Endodermal cell (in vitro differentiated cells): ENCODE results near the gene AP3S1. TPM values are rescaled to one million over a fixed set of nuclear protein-coding genes. Genes with fewer than 3 reads are reported as not detected.

Source experiments
- DNase-seq: peaks from one replicate; pipeline ENCODE4 v3.0.0-alpha.2; 2017
- H3K27ac ChIP-seq: 2 replicates; pipeline ENCODE4 v1.5.1; 2013; ENCODE audit warnings: mild to moderate bottlenecking, low read depth, low read length, moderate library complexity
- H3K27me3 ChIP-seq: 2 replicates; pipeline ENCODE4 v1.6.1; 2013; ENCODE audit warnings: mild to moderate bottlenecking, low read length, moderate library complexity; ENCODE audit not compliant: insufficient read depth, control insufficient read depth, poor library complexity, severe bottlenecking
- H3K36me3 ChIP-seq: 2 replicates; pipeline ENCODE4 v1.7.0; 2013; ENCODE audit warnings: mild to moderate bottlenecking, low read length, moderate library complexity; ENCODE audit not compliant: control insufficient read depth, insufficient read depth
- H3K4me1 ChIP-seq: one replicate; pipeline ENCODE4 v1.7.0; 2013; ENCODE audit warnings: low read length; ENCODE audit not compliant: control insufficient read depth, insufficient read depth
- H3K4me3 ChIP-seq: 2 replicates; pipeline ENCODE4 v1.5.1; 2013; ENCODE audit warnings: mild to moderate bottlenecking, low read length, moderate library complexity
- H3K9ac ChIP-seq: 2 replicates; pipeline ENCODE4 v1.6.1; 2013; ENCODE audit warnings: mild to moderate bottlenecking, low read length, moderate library complexity; ENCODE audit not compliant: poor library complexity, severe bottlenecking; ENCODE audit errors: extremely low read depth
- H3K9me3 ChIP-seq: 2 replicates; pipeline ENCODE4 v1.6.1; 2013; ENCODE audit warnings: mild to moderate bottlenecking, low read length, moderate library complexity; ENCODE audit not compliant: control insufficient read depth
- H3K27ac Mint-ChIP-seq: 2 replicates; pipeline ENCODE4 v1.8.0; 2020; ENCODE audit warnings: mixed read lengths
- H3K27me3 Mint-ChIP-seq: 2 replicates; pipeline ENCODE4 v1.8.0; 2021; ENCODE audit warnings: mild to moderate bottlenecking, mixed read lengths; ENCODE audit not compliant: insufficient read depth
- H3K36me3 Mint-ChIP-seq: 2 replicates; pipeline ENCODE4 v1.8.0; 2020; ENCODE audit warnings: low read depth, mixed read lengths
- H3K4me1 Mint-ChIP-seq: 2 replicates; pipeline ENCODE4 v1.8.0; 2020; ENCODE audit warnings: mixed read lengths
- H3K4me3 Mint-ChIP-seq: 2 replicates; pipeline ENCODE4 v1.8.0; 2020; ENCODE audit warnings: mild to moderate bottlenecking, moderate library complexity, mixed read lengths
- H3K9me3 Mint-ChIP-seq: 2 replicates; pipeline ENCODE4 v1.8.0; 2020; ENCODE audit warnings: mild to moderate bottlenecking, mixed read lengths
- CTCF ChIP-seq: fragments of 200-600 bp; sonication (generic); conservative IDR thresholded peaks from 2 replicates; pipeline ENCODE4 v1.5.0; 2021; ENCODE audit warnings: antibody characterized with exemption, mild to moderate bottlenecking
- WGBS, 2 experiments: methylation state at CpG; one replicate each; pipeline versions ENCODE4 v1.1.5 to v1.1.7; 2013; ENCODE audit warnings: missing lambda C conversion rate in 2 of 2, mixed read lengths in 1 of 2; ENCODE audit not compliant: insufficient coverage in 1 of 2, insufficient read length in 1 of 2; 5-methylcytosine and 5-hydroxymethylcytosine counted together
- total RNA-seq, 2 donors: library from RNA; stranded (reverse); fragmentation: NEBNext Ultra II Directional in 1 of 2; extraction: Animal tissue kit (Norgen Biotek cat#: 25700) in 1 of 2; gene quantifications; 2 replicates in 1 of 2; 3 replicates in 1 of 2; pipeline ENCODE4 v1.2.1, GENCODE V29; 2021

The AP3S1 gene
- total RNA-seq, 2 donors from 2014 or later, result 51.2 to 75.0 TPM

- no peak for TF ChIP-seq CTCF
- no peak overlapping the region for H3K27ac Mint-ChIP-seq
- peaks cover 8% of the 10 kb centered on the region for H3K36me3 Mint-ChIP-seq
- peaks cover 7% of the 10 kb centered on the region for H3K4me1 Mint-ChIP-seq
- Histone ChIP-seq H3K27me3 (no peaks in the 10 kb centered on the region), H3K4me1 (no peaks in the 10 kb centered on the region), H3K4me3 (no peak overlapping the region), H3K27ac (no peak overlapping the region), H3K36me3 (no peaks in the 10 kb centered on the region), H3K9ac (no peak overlapping the region), H3K9me3 (peaks cover 16% of the 10 kb centered on the region)
- no peak overlapping the region for H3K4me3 Mint-ChIP-seq
- no peaks in the 10 kb centered on the region for H3K27me3 Mint-ChIP-seq
- no peak for DNase-seq
- peaks cover 13% of the 10 kb centered on the region for H3K9me3 Mint-ChIP-seq
- 100% methylated on average over 2 of the region's 2 CpGs; no CpG with 5 or more reads in 1 of the 2 experiments for WGBS, 2 experiments
These were observed 16.1 kb downstream of the AP3S1 start for GRCh38 chr5:115857626-115858349.

- 91 to 95% methylated on average over 2 to 3 of the region's 3 CpGs for WGBS, 2 experiments
- Mint-ChIP-seq H3K9me3 (peaks cover 10% of the 10 kb centered on the region), H3K4me1 (peaks cover 7% of the 10 kb centered on the region), H3K27ac (peak overlapping the region; percentile 45), H3K27me3 (no peaks in the 10 kb centered on the region), H3K4me3 (no peak overlapping the region), H3K36me3 (peaks cover 8% of the 10 kb centered on the region)
- Histone ChIP-seq H3K27me3 (no peaks in the 10 kb centered on the region), H3K9me3 (peaks cover 10% of the 10 kb centered on the region), H3K27ac (no peak overlapping the region), H3K4me1 (no peaks in the 10 kb centered on the region), H3K9ac (no peak overlapping the region), H3K36me3 (no peaks in the 10 kb centered on the region), H3K4me3 (no peak overlapping the region)
- no peak for DNase-seq
- TF ChIP-seq CTCF, result no peak
These were observed 16.7 kb downstream of the AP3S1 start for GRCh38 chr5:115858396-115858795.

- Mint-ChIP-seq H3K4me3 (no peak overlapping the region), H3K4me1 (peaks cover 7% of the 10 kb centered on the region), H3K27me3 (no peaks in the 10 kb centered on the region), H3K27ac (no peak overlapping the region), H3K9me3 (peaks cover under 1% of the 10 kb centered on the region), H3K36me3 (peaks cover 2% of the 10 kb centered on the region)
- no peak for TF ChIP-seq CTCF
- no peak overlapping the region for H3K4me3 ChIP-seq
- no peak overlapping the region for H3K9ac ChIP-seq
- DNase-seq, result no peak
- no peak overlapping the region for H3K27ac ChIP-seq
- H3K36me3 ChIP-seq, result no peaks in the 10 kb centered on the region
- no peaks in the 10 kb centered on the region for H3K27me3 ChIP-seq
- peaks cover 4% of the 10 kb centered on the region for H3K4me1 ChIP-seq
- H3K9me3 ChIP-seq, result peaks cover under 1% of the 10 kb centered on the region
These were observed 17.6 kb downstream of the AP3S1 start for GRCh38 chr5:115859378-115859777.
